Smooth muscle cell (in vitro differentiated cells): ENCODE data around the gene ROM1. TPM values are rescaled to one million over a fixed set of nuclear protein-coding genes. Genes with fewer than 3 reads are reported as not detected.

Experiments
- DNase-seq: peaks from one replicate; lab custom pipeline; 2025; ENCODE audit not compliant: unreplicated experiment; lab: John Stamatoyannopoulos, UW
- H2AFZ ChIP-seq: fragments of 200-600 bp; sonication (generic); 2 replicates; pipeline ENCODE4 v1.6.0; 2016; ENCODE audit warnings: antibody characterized with exemption, low read depth, mild to moderate bottlenecking
- H3F3A ChIP-seq: fragments of 200-600 bp; sonication (generic); 2 replicates; pipeline ENCODE4 v1.6.0; 2017; ENCODE audit warnings: antibody characterized with exemption, low read depth
- H3K27ac ChIP-seq: fragments of 200-600 bp; sonication (generic); 2 replicates; pipeline ENCODE4 v1.5.1; 2016; ENCODE audit warnings: low read depth, mild to moderate bottlenecking
- H3K27me3 ChIP-seq: fragments of 200-600 bp; sonication (generic); 2 replicates; pipeline ENCODE4 v1.6.1; 2016; ENCODE audit warnings: low read depth, mild to moderate bottlenecking
- H3K36me3 ChIP-seq: fragments of 200-600 bp; sonication (generic); 2 replicates; pipeline ENCODE4 v1.5.1; 2016; ENCODE audit warnings: low read depth
- H3K4me1 ChIP-seq: fragments of 200-600 bp; sonication (generic); 2 replicates; pipeline ENCODE4 v1.5.1; 2016; ENCODE audit warnings: low read depth
- H3K4me2 ChIP-seq: fragments of 200-600 bp; sonication (generic); 2 replicates; pipeline ENCODE4 v1.6.0; 2016; ENCODE audit warnings: mild to moderate bottlenecking
- H3K4me3 ChIP-seq: fragments of 200-600 bp; sonication (generic); 2 replicates; pipeline ENCODE4 v1.5.1; 2016; ENCODE audit warnings: mild to moderate bottlenecking
- H3K79me2 ChIP-seq: fragments of 200-600 bp; sonication (generic); 2 replicates; pipeline ENCODE4 v1.6.0; 2016; ENCODE audit warnings: low read depth, mild to moderate bottlenecking
- H3K9ac ChIP-seq: fragments of 200-600 bp; sonication (generic); 2 replicates; pipeline ENCODE4 v1.6.0; 2016; ENCODE audit warnings: low read depth
- H3K9me3 ChIP-seq: fragments of 200-600 bp; sonication (generic); replicated peaks from 2 replicates; pipeline ENCODE4 v1.5.1; 2016; ENCODE audit warnings: low read depth
- H4K20me1 ChIP-seq: fragments of 200-600 bp; sonication (generic); 2 replicates; pipeline ENCODE4 v1.6.0; 2016; ENCODE audit warnings: low read depth
- WGBS: methylation state at CpG from one replicate; pipeline ENCODE4 v1.1.7; 2016; ENCODE audit warnings: low lambda C conversion rate; 5-methylcytosine and 5-hydroxymethylcytosine counted together
- polyA plus RNA-seq: library from polyadenylated mRNA; unstranded; fragments of >200 nt; fragmentation: Nextera tagmentation; extraction: Ambion mirVana; gene quantifications from 2 replicates; pipeline ENCODE4 v1.2.1, GENCODE V29; 2016
- total RNA-seq: library from RNA; depleted of rRNA; stranded (reverse); fragments of >200 nt; gene quantifications from 2 replicates; pipeline ENCODE4 v1.2.3, GENCODE V29; 2014
- TF ChIP-seq, protein P1 (sequence below): fragments of 200-600 bp; sonication (generic); IDR thresholded peaks from 2 replicates; pipeline ENCODE4 v1.5.1; 2017; ENCODE audit warnings: borderline replicate concordance, mild to moderate bottlenecking, antibody characterized with exemption; ENCODE audit not compliant: insufficient read depth, poor library complexity, severe bottlenecking

ROM1 gene
- total and polyA plus RNA-seq, 2 experiments from 2014 or later, result 1.4 to 4.0 TPM

DNA sequence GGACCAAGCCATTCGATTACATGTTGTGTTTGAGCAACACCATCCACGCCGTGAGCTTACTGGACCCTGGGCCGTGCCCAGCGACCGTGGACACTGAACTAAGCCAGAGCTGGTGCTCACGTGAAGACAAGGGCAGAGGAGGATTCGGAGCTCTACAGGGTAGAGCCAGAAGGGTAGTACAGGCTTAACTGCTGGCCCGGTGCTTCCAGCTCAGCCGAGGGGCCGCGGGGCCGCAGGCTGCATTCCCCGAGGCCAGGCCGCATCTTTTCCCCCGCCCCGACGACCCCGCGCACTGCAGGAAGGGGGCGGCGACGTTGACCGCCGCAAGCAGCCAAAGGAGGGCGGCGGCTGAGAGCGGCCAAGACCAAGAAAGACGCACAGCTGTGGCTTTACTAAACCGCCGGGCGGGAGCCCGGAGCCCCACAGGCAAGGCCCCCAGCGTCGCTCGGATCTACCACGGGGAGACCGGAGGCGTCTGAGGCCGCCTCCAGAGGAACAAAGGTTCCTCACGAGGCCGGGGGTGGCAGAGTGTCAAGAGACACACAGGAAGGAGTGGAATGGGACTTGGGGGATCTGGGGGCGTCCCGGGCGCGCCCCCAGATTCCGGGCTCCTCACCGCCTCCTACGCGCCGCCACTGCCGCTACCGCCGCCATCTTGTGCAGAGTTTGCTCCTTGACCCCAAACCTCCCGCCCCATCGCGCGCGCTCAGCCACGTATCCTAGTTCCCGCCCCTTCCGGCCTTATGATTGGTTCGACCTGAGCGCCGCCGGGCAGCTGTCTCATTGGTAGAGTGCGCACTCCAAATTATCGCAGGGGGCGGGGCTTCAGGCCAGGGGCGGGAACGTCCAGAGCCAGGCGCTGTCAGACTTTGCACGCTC, 33.1 kb downstream of the ROM1 start, which contains the start of gene GANAB:
Gene GANAB, minus strand, starts transcription at position 668 of the 879 bp plus-strand sequence. Its CDS starts 14 bp downstream, at position 654.
- no peak within 1 kb of the TSS for H2AFZ ChIP-seq
- peak within 1 kb of the TSS; percentile 99 for H3K9ac ChIP-seq
- TF ChIP-seq, protein P1, sequence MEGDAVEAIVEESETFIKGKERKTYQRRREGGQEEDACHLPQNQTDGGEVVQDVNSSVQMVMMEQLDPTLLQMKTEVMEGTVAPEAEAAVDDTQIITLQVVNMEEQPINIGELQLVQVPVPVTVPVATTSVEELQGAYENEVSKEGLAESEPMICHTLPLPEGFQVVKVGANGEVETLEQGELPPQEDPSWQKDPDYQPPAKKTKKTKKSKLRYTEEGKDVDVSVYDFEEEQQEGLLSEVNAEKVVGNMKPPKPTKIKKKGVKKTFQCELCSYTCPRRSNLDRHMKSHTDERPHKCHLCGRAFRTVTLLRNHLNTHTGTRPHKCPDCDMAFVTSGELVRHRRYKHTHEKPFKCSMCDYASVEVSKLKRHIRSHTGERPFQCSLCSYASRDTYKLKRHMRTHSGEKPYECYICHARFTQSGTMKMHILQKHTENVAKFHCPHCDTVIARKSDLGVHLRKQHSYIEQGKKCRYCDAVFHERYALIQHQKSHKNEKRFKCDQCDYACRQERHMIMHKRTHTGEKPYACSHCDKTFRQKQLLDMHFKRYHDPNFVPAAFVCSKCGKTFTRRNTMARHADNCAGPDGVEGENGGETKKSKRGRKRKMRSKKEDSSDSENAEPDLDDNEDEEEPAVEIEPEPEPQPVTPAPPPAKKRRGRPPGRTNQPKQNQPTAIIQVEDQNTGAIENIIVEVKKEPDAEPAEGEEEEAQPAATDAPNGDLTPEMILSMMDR, result no peak
- H3K27ac ChIP-seq, result peak within 1 kb of the TSS; percentile 96
- peaks cover 3% of the 10 kb centered on the region for H3F3A ChIP-seq
- no peaks in the 10 kb centered on the region for H3K36me3 ChIP-seq
- H3K4me2 ChIP-seq, result peak within 1 kb of the TSS; percentile 85
- H3K4me1 ChIP-seq, result no peaks in the 10 kb centered on the region
- 2% methylated on average over 56 of the region's 73 CpGs for WGBS
- H3K79me2 ChIP-seq, result peaks cover 51% of the 10 kb centered on the region
- peaks cover 6% of the 10 kb centered on the region for H4K20me1 ChIP-seq
- no peaks in the 10 kb centered on the region for H3K9me3 ChIP-seq
- no peaks in the 10 kb centered on the region for H3K27me3 ChIP-seq
- DNase-seq, result peak; percentile 97
- H3K4me3 ChIP-seq, result peak within 1 kb of the TSS; percentile 90

DNA sequence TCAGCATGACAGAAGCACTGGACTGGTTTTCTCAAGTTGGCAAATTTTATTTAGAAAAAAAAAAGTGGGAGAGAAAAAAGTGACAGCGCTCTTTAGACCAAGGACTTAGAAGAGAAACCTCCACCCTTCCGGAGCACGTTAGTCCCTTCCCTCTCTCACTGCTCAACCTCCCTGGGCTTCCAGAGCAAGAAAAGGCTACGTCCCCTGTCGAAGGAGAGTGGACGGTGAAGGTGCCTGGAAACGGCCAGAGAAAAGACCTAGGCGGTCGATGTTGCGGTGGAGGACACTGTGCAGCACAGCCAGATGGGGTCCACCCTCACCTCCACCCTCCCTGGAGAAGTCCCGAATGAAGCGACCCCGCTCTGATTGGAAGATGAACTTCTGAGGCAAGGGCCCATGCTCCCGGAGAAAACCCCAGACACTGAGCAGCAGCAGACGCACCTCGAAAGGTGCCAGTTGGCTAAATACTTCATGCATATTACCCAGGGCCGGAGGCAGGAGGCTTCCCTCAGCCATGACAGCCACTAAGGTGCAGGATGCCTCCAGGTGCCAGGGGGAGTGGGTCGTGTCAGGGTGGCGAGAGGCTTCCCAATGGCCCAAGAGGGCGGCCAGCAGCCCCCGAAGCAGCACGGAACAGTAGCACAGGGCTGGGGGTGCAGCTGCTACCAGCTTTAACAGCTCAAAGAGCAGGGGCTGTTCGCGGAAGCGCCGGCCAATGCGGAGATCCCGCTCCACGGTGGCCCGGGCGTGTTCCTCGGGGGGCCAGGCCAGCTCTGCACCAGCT, 34.0 kb downstream of the ROM1 start:
- no peak overlapping the region for H2AFZ ChIP-seq
- H3K4me3 ChIP-seq, result peak overlapping the region; percentile 2
- TF ChIP-seq, protein P1, result no peak

GRCh38 chr11:62647609-62648005, 34.5 kb downstream of the ROM1 start:
- Histone ChIP-seq H3K4me1 (peaks cover 3% of the 10 kb centered on the region), H3K27me3 (no peaks in the 10 kb centered on the region), H3K9ac (no peak overlapping the region), H4K20me1 (peaks cover 6% of the 10 kb centered on the region), H3K4me3 (no peak overlapping the region), H3F3A (peaks cover 3% of the 10 kb centered on the region), H3K9me3 (no peaks in the 10 kb centered on the region), H3K36me3 (no peaks in the 10 kb centered on the region), H2AFZ (no peak overlapping the region), H3K27ac (peak overlapping the region; percentile 54), H3K4me2 (no peak overlapping the region), H3K79me2 (peaks cover 51% of the 10 kb centered on the region)
- TF ChIP-seq, protein P1, result no peak
- 95% methylated on average over 6 of the region's 6 CpGs for WGBS
- DNase-seq, result no peak

More for the DNA sequence above, 34.0 kb downstream of the ROM1 start:
- 76% methylated on average over 32 of the region's 32 CpGs for WGBS
- Histone ChIP-seq H3K79me2 (peaks cover 51% of the 10 kb centered on the region), H3K9me3 (no peaks in the 10 kb centered on the region), H3K36me3 (no peaks in the 10 kb centered on the region), H3K4me1 (no peaks in the 10 kb centered on the region), H3K27me3 (no peaks in the 10 kb centered on the region), H3K27ac (peak overlapping the region; percentile 54), H4K20me1 (peaks cover 6% of the 10 kb centered on the region), H3F3A (peaks cover 3% of the 10 kb centered on the region), H3K9ac (no peak overlapping the region), H3K4me2 (peak overlapping the region; percentile 67)
- DNase-seq, result no peak
